ENCODE measurements around the gene CCDC187.

- TF ChIP-seq CTCF (IDR thresholded peaks at IDR 0.05 in 8 of 11, conservative IDR thresholded peaks at IDR 0.05 in 3 of 11) (peak in 1 of 11 experiments; percentile 1), POLR2A (IDR thresholded peaks at IDR 0.05) (no peak)
Observed at GRCh38 chr9:136284951-136285350, 18.9 kb downstream of the CCDC187 start.

All from spleen (tissue), 7 donors.